ENCODE measurements around the gene TRABD2B. TPM values are rescaled to one million over a fixed set of nuclear protein-coding genes. Genes with fewer than 3 reads are reported as not detected.

Gene TRABD2B
- total and polyA plus RNA-seq, 2 donors (not counting 3 experiments of a cell fraction or from before 2014, with no cell fraction given), result not detected

GRCh38 chr1:47855230-47855629 is 142.0 kb downstream of the TRABD2B start:
- POLR2A ChIA-PET, result no interaction called here
- H2AFZ ChIP-seq (ENCODE audit: low read depth, low read length), result no peak overlapping the region

More at GRCh38 chr1:47855230-47855629, 142.0 kb downstream of the TRABD2B start:
- Histone ChIP-seq H3K9me1 (replicated peaks; ENCODE audit: control insufficient read depth, extremely low read depth, insufficient read depth, low read length) (no peaks in the 10 kb centered on the region), H3K27me3 (ENCODE audit: control insufficient read depth in 2 of 2, insufficient read depth in 2 of 2, low read length in 2 of 2) (no peaks in the 10 kb centered on the region), H3K79me2 (ENCODE audit: control insufficient read depth, insufficient read depth, low read length) (no peaks in the 10 kb centered on the region), H4K20me1 (replicated peaks; ENCODE audit: control insufficient read depth, extremely low read depth, insufficient read depth, low read length) (no peaks in the 10 kb centered on the region), H3K9ac (replicated peaks; ENCODE audit: extremely low read depth, insufficient read depth, low read length) (no peak overlapping the region), H3K9me3 (replicated peaks; ENCODE audit: control insufficient read depth, insufficient read depth, low read length) (no peaks in the 10 kb centered on the region), H3K27ac (ENCODE audit: insufficient read depth, low read depth, low read length) (no peak overlapping the region), H3K4me1 (ENCODE audit: control insufficient read depth, extremely low read depth, insufficient read depth, low read length) (no peaks in the 10 kb centered on the region), H3K36me3 (ENCODE audit: control insufficient read depth in 2 of 2, extremely low read depth in 1 of 2, insufficient read depth in 2 of 2, low read length in 2 of 2) (no peaks in the 10 kb centered on the region), H3K4me2 (ENCODE audit: insufficient read depth, low read length) (no peak overlapping the region), H3K4me3 (replicated peaks in 1 of 3; ENCODE audit: insufficient read depth in 1 of 3, low read depth in 1 of 3, low read length in 3 of 3) (no peak overlapping the region)
- CTCF ChIA-PET, result no interaction called here
- BruUV-seq (replicated peaks), result no TSS peak
- intact Hi-C loops (cut with micrococcal nuclease) (no loop called here), dilution Hi-C loops (cut with MboI; ENCODE audit: extremely low pct_ligation_motif_present, low sequenced_read_pairs) (no loop called here)
- no peak for FAIRE-seq
- no peak for DNase-seq (ENCODE audit: low read depth, low spot score)
- no peak for TF ChIP-seq GATA2 (IDR thresholded peaks at IDR 0.05; ENCODE audit: insufficient read depth, insufficient read length, low read depth, low read length)
- TF ChIP-seq EZH2 (IDR thresholded peaks at IDR 0.05; ENCODE audit: borderline replicate concordance, low read depth, low read length, severe bottlenecking), result no peak
- TF ChIP-seq FOS (IDR thresholded peaks at IDR 0.05; ENCODE audit: borderline replicate concordance, insufficient read depth, low read length), result no peak
- TF ChIP-seq JUN (IDR thresholded peaks at IDR 0.05; ENCODE audit: borderline replicate concordance, insufficient read depth, insufficient read length, low read depth), result no peak
- TF ChIP-seq POLR2A (IDR thresholded peaks at IDR 0.05; ENCODE audit: low read depth, low read length), result no peak
- TF ChIP-seq POLR2AphosphoS5 (IDR thresholded peaks at IDR 0.05; ENCODE audit: insufficient read depth, low read depth, low read length), result no peak
- TF ChIP-seq MAX (IDR thresholded peaks at IDR 0.05; ENCODE audit: insufficient read depth, insufficient read length), result no peak
- no peak for TF ChIP-seq MYC (IDR thresholded peaks at IDR 0.05; ENCODE audit: low read depth, low read length)
- no peak for TF ChIP-seq CTCF (IDR thresholded peaks at IDR 0.05; ENCODE audit: extremely low read depth in 1 of 2, insufficient read depth in 1 of 2, low read depth in 1 of 2, low read length in 2 of 2)
